Measurements from ENCODE around the gene PCNX3. TPM values are rescaled to one million over a fixed set of nuclear protein-coding genes. Genes with fewer than 3 reads are reported as not detected.
"Not testable (repeated sequence)": the region's sequence is repeated elsewhere in the genome, so short reads cannot be mapped to it uniquely, and the experiment has no call there.

PCNX3 gene
- total RNA-seq, 3 donors from 2014 or later: 13.4 to 21.0 (median 20.1) TPM

DNA sequence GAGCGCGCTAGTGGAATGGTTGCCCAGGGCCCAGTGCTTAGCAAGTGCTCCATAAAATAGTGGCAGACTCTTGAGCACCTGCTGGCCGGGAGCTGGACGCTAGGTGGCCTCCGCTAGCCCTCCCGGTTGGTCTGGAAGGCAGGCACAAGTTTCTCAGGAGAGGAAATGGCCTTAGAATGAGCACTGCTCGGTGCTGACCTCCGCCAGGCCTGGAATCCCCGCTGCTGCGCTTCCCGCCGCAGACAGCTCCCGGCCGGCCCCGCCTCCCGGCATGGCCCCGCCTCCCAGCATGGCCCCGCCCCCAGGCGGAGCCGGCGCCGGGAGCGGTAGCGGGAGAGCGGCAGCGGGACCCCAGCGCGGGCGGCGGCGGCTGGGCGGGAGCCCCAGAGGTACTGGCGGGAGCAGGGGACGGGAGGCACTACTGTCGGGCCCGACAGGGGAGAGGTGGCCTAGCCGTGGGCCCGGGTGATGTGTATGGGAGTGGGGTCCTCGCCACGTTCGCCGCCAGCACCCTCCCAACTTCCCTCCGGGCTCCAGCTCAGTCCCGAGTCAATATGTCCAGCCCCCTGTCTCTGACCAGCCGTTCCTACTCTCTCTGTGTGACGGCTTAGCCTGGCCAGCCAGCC, 22.3 kb downstream of the PCNX3 start, which contains the start of gene SIPA1:
Gene SIPA1, plus strand, starts transcription at position 308 of the 626 bp plus-strand sequence. CDS start 2,821 bp downstream, outside the sequence.
- Histone ChIP-seq H3K36me3 (peaks cover 6% of the 10 kb centered on the region), H3K4me1 (peaks cover 8 to 12% of the 10 kb centered on the region in 2 donors), H3K4me3 (peak within 1 kb of the TSS; percentile 77 to 90 (median 78)), H3K9me3 (no peaks in the 10 kb centered on the region), H3K27ac (peak within 1 kb of the TSS; percentile 80 to 95), H3K27me3 (no peaks in the 10 kb centered on the region)
- intact Hi-C loops (cut with DNase I; ENCODE audit: low total_unique reads): no loop called here
- TF ChIP-seq CTCF (IDR thresholded peaks at IDR 0.05) (peak in 2 of 3 donors; percentile 13 to 32), POLR2A (IDR thresholded peaks at IDR 0.05) (no peak)
- DNase-seq (ENCODE audit: low spot score in 2 of 2): no peak

GRCh38 chr11:65639228-65639597, 23.6 kb downstream of the PCNX3 start:
- Histone ChIP-seq H3K27ac (peak overlapping the region; percentile 8 to 80), H3K4me1 (peaks cover 8 to 12% of the 10 kb centered on the region in 2 donors), H3K4me3 (peak overlapping the region in 2 of 3 donors; percentile 78 to 90)
- intact Hi-C loops (cut with DNase I; ENCODE audit: low total_unique reads); H3K36me3 ChIP-seq; H3K27me3 ChIP-seq; H3K9me3 ChIP-seq; DNase-seq (ENCODE audit: low spot score in 2 of 2): not testable (repeated sequence)

- Histone ChIP-seq H3K27me3 (no peaks in the 10 kb centered on the region), H3K36me3 (peaks cover 6% of the 10 kb centered on the region), H3K4me3 (peak overlapping the region; percentile 26 to 78 (median 27)), H3K9me3 (no peaks in the 10 kb centered on the region), H3K4me1 (peaks cover 8 to 12% of the 10 kb centered on the region in 2 donors), H3K27ac (peak overlapping the region; percentile 56 to 80)
- TF ChIP-seq POLR2A (IDR thresholded peaks at IDR 0.05) (no peak), POLR2AphosphoS5 (IDR thresholded peaks at IDR 0.05) (no peak), CTCF (IDR thresholded peaks at IDR 0.05) (no peak)
- no peak for DNase-seq (ENCODE audit: low spot score in 2 of 2)
- intact Hi-C loops (cut with DNase I; ENCODE audit: low total_unique reads): no loop called here
These were observed 24.3 kb downstream of the PCNX3 start for GRCh38 chr11:65639623-65640482.

DNA sequence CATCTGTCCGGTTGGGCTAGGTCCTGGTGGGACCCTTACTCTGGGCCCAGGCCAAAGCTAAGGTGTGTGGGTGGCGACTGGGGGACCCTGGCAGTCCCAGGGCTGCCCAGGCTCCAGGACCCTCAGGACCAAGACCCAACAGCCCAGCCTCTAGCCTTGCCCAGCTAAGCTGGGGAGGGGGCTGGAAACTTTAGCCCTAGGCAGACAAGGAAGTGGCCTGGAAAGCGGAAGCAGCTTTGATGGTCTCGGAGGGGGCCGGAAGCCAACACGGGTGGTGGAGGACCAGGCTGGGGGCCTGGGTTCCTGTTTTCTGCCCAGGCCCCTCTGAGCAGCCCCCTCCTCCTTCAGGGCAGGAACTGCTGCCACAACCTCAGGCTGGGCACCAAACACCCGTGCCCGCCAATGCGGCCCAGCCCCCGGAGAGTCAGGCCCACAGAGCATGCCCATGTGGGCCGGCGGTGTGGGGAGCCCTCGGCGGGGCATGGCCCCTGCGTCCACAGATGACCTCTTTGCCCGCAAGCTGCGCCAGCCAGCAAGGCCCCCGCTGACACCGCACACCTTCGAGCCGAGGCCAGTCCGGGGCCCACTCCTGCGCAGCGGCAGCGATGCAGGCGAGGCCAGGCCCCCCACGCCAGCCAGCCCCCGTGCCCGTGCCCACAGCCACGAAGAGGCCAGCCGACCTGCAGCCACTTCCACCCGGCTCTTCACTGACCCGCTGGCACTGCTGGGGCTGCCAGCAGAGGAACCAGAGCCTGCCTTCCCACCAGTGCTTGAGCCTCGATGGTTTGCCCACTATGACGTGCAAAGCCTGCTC, 25.1 kb downstream of the PCNX3 start:
- Histone ChIP-seq H3K27me3 (no peaks in the 10 kb centered on the region), H3K4me1 (peaks cover 8 to 12% of the 10 kb centered on the region in 2 donors), H3K4me3 (peak overlapping the region; percentile 26 to 28 (median 27)), H3K9me3 (no peaks in the 10 kb centered on the region), H3K27ac (peak overlapping the region; percentile 56 to 80), H3K36me3 (no peaks in the 10 kb centered on the region)
- TF ChIP-seq POLR2A (IDR thresholded peaks at IDR 0.05): no peak
- TF ChIP-seq POLR2AphosphoS5 (IDR thresholded peaks at IDR 0.05): no peak
- no peak for TF ChIP-seq CTCF (IDR thresholded peaks at IDR 0.05)
- no peak for DNase-seq (ENCODE audit: low spot score in 2 of 2)
- intact Hi-C loops (cut with DNase I; ENCODE audit: low total_unique reads): no loop called here

- DNase-seq (ENCODE audit: low spot score in 2 of 2): no peak
- H3K4me3 ChIP-seq: peak overlapping the region; percentile 26 to 28 (median 27)
- H3K4me1 ChIP-seq: peaks cover 8 to 12% of the 10 kb centered on the region in 2 donors
- H3K27ac ChIP-seq: peak overlapping the region in 1 of 2 donors; percentile 56
- H3K27me3 ChIP-seq: no peaks in the 10 kb centered on the region
- no peak for TF ChIP-seq CTCF (IDR thresholded peaks at IDR 0.05)
- TF ChIP-seq POLR2A (IDR thresholded peaks at IDR 0.05): no peak
- TF ChIP-seq POLR2AphosphoS5 (IDR thresholded peaks at IDR 0.05): no peak
- H3K9me3 ChIP-seq: no peaks in the 10 kb centered on the region
- intact Hi-C loops (cut with DNase I; ENCODE audit: low total_unique reads): no loop called here
- no peaks in the 10 kb centered on the region for H3K36me3 ChIP-seq
These were observed 25.9 kb downstream of the PCNX3 start for GRCh38 chr11:65641297-65642013.
